ENCODE results near the gene NTNG1.
"Not testable (repeated sequence)": the region's sequence is repeated elsewhere in the genome, so short reads cannot be mapped to it uniquely, and the experiment has no call there.

Gene NTNG1

DNA sequence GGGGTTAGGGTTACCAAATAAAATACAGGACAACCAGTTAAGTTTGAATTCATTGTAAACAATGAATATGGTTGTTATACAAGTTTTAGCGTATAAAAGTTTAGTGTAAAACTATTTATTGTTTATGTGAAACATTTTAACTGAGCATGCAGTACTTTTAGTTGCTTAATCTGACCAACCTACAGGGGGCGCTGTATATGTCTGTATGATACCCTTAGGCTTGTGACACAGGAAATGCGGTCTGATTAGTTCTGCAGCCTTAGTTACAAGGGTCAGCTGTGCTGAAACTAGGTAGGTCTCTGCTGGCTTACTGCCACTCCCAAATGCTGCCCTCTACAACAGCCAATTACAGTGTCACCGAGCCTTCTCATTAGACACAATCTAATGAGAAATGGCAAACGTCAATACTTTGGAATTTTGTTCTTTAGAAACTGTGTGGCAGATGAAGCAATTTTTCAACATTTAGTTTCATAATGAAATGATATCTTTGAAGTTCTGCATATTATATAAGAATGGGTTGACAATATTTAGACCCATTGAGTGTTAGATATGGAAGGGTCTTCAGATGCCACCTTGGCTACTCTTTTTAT lies 56.2 kb downstream of the NTNG1 start:
- DNase-seq (ENCODE audit: low read depth in 1 of 2, low spot score in 1 of 2) = no peak

DNA sequence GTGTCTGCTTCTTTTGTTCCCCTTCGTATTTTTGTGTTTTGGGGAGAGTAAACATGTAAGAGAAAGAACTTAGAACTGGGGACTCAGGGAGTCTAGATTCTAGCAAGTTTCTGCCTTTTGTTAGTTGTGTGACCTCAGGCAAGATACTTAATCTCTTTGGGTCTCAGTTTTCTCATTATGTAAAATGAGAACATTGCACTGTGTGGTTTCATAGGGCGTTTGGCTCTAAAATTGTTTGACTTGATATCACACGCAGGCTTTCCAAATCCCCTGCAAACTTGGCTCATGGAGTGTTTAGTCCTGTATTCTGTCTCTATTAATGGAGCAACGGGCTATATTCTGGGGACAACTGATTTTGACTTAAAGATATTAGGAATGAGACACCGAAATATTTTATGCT lies 57.7 kb downstream of the NTNG1 start:
- no peak for DNase-seq (ENCODE audit: low read depth in 1 of 2, low spot score in 1 of 2)

DNA sequence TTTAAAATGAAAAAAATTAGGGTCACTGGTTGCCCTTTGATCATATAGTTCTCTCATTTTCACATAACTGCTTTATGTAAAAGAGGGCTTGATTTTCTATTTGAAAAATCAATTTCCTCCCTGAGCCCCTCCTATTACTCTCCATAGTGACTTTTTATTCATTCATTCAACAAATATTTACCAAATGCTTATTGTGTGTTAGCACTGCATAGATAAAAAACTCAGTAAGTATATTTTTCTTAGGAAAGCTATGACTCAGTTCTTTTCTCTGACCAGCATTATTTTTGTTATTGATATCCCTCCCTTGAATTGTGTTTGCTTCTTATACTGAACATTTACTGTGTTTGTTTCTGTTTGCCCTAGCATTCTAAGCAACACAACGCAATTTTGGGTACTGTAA lies 59.8 kb downstream of the NTNG1 start:
- no peak for DNase-seq (ENCODE audit: low read depth in 1 of 2, low spot score in 1 of 2)

GRCh38 chr1:107202007-107202406 lies 61.2 kb downstream of the NTNG1 start:
- no peak for DNase-seq (ENCODE audit: low read depth in 1 of 2, low spot score in 1 of 2)

DNA sequence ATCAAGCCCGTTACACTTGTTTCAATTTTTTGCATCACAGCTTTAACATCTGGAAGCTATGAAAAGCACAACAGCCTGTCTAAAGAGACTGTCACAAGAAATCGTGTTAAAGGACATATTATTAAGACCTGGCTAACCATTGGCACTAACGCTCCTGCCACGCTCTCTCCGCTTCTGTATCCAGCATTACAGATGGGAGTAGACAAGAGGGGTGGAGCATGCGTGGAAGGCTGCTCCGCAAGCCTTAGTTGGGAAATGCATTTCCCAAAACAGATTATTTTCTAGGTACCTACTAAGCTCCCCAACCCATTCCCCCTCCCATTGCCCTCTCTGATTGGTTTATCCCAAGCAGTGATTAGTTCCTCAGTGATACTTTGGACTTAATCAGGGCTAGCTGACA lies 72.4 kb downstream of the NTNG1 start:
- DNase-seq (ENCODE audit: low read depth in 1 of 2, low spot score in 1 of 2) = no peak

DNA sequence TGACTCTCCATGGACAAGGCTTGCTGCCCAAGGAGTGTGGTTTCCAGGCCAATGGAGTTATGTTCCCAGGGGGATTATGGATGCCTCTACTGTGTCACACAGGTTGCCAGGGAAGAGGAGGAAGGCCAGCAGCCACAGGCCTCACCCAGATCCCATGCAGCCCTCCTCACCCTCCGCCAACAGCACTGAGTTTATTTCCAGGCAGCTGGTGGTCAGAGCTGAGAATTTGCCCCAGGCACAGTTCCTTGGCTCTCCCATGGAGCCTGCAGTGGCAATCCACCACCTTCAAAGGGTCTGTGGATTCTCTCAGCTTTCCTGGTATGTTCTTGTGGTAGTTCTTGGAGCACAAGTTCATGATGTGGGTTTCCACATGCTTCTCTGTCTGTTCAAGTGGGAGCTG lies 79.2 kb downstream of the NTNG1 start:
- no peak for DNase-seq (ENCODE audit: low read depth in 1 of 2, low spot score in 1 of 2)

GRCh38 chr1:107225706-107226105 lies 84.9 kb downstream of the NTNG1 start:
- DNase-seq (ENCODE audit: low read depth in 1 of 2, low spot score in 1 of 2) = no peak

- DNase-seq (ENCODE audit: low read depth in 1 of 2, low spot score in 1 of 2) = no peak
These were observed 88.0 kb downstream of the NTNG1 start for GRCh38 chr1:107228704-107229371.

GRCh38 chr1:107229711-107230110 lies 88.9 kb downstream of the NTNG1 start:
- no peak for DNase-seq (ENCODE audit: low read depth in 1 of 2, low spot score in 1 of 2)

DNA sequence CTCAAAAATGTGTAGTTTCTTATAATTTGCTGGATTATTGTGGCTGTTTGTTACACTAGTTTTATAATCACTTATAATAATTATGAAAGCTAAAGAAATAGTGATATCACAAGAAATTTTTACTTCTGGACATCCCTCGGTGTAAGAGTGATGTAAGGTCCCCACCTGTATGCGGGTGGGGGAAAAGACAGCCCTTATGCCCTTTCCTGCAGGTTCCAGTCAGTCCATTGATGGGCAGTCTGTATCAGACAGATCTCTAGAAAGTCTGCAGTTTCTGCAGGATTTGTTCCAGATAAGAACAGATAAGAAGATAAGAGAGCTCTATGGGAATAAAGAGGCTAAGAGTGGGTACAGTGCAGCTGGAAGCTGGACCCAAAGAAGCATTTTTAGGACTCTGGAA lies 89.3 kb downstream of the NTNG1 start:
- no peak for DNase-seq (ENCODE audit: low read depth in 1 of 2, low spot score in 1 of 2)

- DNase-seq (ENCODE audit: low read depth in 1 of 2, low spot score in 1 of 2) = no peak
These were observed 90.5 kb downstream of the NTNG1 start for GRCh38 chr1:107231291-107231690.

GRCh38 chr1:107232426-107232825 lies 91.6 kb downstream of the NTNG1 start:
- DNase-seq (ENCODE audit: low read depth in 1 of 2, low spot score in 1 of 2) = no peak

DNA sequence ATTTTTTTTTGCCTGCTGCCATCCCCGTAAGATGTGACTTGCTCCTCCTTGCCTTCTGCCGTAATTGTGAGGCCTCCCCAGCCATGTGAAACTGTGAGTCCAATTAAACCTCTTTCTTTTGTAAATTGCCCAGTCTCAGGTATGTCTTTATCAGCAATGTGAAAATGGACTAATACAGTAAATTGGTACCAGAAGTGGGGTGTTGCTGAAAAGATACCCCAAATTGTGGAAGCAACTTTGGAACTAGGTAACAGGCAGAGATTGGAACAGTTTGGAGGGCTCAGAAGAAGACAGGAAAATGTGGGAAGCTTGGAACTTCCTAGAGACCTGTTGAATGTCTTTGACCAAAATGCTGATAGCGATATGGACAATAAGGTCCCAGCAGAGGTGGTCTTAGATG lies 95.9 kb downstream of the NTNG1 start:
- DNase-seq (ENCODE audit: low read depth in 1 of 2, low spot score in 1 of 2) = not testable (repeated sequence)

- no peak for DNase-seq (ENCODE audit: low read depth in 1 of 2, low spot score in 1 of 2)
These were observed 102.6 kb downstream of the NTNG1 start for GRCh38 chr1:107243461-107243860.

DNA sequence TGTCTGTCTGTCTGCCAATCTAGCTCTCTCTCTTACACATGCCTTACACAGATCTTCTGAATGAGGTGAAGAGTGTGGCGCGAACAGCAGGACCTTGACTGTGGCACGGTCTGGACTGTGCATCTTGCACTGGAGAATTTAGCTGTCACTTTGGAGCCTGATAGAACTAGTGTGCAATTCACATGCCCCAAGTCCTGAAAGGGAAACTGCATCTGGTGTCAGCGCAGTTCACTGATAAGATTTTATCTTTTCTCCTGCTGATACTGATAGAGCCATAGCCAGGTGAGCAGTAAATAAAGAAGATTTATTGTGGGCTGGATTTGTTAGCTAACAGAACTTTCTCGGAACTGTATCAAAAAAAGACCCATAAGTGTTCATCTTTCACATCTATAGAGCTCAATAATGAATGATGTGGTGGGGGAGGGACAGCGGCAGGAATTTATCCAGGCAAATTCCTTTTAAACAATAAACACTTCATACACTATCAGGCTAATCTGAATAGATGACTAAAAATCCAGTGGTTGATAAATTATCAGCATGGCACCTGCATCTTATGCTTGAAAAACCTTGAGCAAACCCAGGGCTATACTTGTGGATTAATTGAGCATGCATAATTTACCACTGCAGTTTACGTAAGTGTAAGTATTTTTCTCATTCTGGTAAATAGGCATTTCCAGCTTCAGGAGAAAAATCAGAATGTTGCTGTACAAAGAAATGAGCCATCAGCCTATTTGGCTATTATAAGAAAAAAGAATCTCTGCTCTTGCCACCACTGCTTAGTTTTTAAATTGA lies 104.1 kb downstream of the NTNG1 start:
- DNase-seq (ENCODE audit: low read depth in 1 of 2, low spot score in 1 of 2) = no peak

GRCh38 chr1:107246775-107247345 lies 106.0 kb downstream of the NTNG1 start:
- no peak for DNase-seq (ENCODE audit: low read depth in 1 of 2, low spot score in 1 of 2)

GRCh38 chr1:107247679-107248078 lies 106.8 kb downstream of the NTNG1 start:
- DNase-seq (ENCODE audit: low read depth in 1 of 2, low spot score in 1 of 2) = no peak

DNA sequence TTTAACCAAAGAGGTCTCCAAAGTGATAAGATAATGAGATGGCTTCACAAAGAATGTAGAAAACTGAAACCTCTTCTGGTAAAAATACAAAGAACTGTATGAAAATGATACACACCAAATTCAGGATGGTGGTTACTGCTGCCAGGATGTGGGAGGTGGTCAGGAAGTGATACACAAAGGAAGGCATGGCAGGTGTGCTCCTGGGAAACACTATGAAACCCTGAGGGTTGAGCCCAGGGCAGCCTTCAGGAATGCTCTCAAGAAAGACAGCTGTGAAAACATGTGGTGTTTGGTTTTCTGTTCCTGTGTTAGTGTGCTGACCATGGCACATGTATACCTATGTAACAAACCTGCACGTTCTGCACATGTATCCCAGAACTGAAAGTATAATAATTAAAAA lies 109.3 kb downstream of the NTNG1 start:
- DNase-seq (ENCODE audit: low read depth in 1 of 2, low spot score in 1 of 2) = no peak

GRCh38 chr1:107251083-107251482 lies 110.2 kb downstream of the NTNG1 start:
- DNase-seq (ENCODE audit: low read depth in 1 of 2, low spot score in 1 of 2) = no peak

- no peak for DNase-seq (ENCODE audit: low read depth in 1 of 2, low spot score in 1 of 2)
These were observed 111.0 kb downstream of the NTNG1 start for GRCh38 chr1:107251839-107252238.

DNA sequence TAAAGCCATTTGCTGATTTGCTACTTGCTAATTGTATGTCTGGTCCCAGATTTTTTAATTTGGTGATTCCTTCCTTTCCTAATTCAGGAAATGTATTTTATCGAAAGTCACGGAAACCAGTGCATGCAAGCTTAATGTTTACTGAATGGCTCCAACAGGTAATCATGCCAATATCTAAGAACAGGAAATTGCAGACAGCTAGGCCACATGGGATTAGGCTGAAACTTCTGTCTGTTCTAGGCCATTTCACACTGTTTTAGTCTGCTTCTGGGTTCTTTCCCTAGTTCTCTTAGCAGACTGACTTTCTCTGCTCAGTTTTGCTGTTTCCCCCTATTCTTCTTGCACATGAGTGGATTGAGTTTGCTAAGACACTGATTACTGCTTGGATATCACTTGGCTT lies 111.4 kb downstream of the NTNG1 start:
- no peak for DNase-seq (ENCODE audit: low read depth in 1 of 2, low spot score in 1 of 2)

DNA sequence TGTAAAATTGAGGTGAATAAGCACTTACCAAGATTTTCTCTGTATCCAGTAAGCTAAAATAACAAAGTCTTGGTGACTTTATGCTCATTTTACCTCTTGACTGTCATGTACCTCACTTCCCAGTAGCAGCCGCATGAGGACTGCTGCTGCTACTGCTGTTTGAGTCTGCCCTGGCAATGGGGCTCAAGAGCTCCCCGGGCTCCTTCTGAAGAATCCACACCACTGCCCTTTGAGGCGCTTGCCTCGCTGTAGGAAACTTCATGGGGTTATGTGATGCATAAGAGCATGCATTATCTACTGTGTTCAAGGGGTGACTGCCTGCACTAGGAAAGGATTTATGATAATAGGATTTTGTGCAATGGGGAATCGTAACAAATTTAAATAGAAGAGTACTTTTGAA lies 113.5 kb downstream of the NTNG1 start:
- DNase-seq (ENCODE audit: low read depth in 1 of 2, low spot score in 1 of 2) = no peak
